ENCODE data around the gene RARRES2. TPM values are rescaled to one million over a fixed set of nuclear protein-coding genes. Genes with fewer than 3 reads are reported as not detected.

RARRES2 gene
- polyA plus RNA-seq, 1 donor, result 39.1 TPM

DNA sequence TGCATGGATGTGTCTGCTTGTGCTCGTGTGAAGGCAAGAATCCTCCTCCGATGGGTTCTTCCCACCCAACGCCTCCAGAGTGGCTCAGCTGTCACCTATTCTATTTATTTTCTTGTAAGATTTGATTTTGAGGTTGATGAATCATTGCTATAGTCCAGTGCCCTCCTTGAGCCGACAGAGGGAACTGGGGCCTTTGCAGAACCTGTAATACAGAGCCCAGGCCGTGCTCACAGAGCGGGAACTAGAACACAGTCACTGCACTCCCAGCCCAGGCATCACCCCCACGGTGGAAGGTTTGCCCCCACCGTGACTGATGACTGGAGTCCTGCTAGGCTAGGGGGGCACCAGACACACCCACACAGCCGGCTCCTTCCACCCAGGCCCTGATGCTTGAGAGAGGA lies 2.0 kb downstream of the RARRES2 start:
- DNase-seq, result no peak

DNA sequence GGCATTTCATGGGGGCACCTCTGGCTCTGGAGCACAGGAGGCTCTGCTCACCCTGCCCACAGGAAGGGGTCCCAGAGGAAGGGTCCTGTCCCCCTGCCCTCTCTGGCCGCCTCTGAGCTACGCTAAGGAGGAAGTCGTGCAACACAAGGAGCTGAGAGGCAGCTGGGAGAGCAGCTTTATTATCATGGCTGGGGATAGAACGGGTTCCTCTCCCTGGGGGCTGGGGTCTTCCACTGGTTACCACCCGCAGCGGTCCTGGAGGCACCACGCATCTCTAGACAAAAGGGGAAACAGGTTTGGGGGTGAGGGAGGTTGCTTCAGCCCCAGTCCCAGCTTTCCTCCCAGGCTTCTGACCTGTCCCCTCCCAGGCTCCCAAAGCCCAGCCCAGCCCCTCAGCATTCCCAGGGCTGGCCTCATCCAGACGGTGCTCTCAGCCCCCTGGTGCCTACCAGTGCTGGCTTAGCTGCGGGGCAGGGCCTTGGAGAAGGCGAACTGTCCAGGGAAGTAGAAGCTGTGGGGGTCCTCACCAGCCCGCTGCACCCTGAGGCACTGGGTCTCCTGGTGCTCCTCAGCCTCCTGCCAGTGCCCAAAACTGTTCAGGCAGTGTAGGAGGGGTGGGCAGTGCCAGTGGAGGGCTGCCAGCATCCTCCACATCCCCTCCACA lies 3.1 kb downstream of the RARRES2 start:
- DNase-seq, result no peak

DNA sequence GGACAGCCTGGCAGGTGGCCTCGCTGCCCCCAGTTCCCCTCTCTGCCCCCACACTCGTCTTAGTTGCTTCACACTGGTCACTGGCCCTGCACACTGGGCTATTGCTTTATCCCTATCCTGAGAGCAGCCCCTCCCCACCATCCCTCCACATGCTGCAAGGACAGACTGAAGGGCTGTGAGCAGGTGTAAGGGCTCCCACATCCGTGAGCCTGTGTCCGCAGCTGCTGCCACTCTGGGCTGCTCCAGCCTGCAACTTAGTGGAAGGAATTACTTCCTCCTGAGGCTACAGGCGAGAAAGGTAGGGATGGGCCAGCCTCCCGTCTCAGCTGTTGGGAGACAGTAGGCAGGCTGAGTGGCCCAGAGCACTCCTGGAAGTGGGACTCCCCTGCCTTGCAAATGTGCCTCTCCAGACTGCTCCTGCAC lies 3.8 kb downstream of the RARRES2 start:
- no peak for DNase-seq

DNA sequence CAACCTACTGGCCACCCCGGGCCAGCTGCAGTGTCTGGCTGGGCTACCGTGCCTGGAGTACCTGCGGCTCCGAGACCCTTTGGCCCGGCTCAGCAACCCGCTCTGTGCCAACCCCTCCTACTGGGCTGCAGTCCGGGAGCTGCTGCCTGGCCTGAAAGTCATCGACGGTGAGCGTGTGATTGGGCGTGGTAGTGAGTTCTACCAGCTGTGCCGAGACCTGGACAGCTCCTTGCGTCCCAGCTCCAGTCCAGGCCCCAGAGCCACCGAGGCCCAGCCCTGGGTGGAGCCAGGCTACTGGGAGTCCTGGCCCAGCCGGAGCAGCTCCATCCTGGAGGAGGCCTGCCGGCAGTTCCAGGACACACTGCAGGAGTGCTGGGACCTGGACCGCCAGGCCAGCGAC lies 4.2 kb downstream of the RARRES2 start:
- DNase-seq, result no peak

DNA sequence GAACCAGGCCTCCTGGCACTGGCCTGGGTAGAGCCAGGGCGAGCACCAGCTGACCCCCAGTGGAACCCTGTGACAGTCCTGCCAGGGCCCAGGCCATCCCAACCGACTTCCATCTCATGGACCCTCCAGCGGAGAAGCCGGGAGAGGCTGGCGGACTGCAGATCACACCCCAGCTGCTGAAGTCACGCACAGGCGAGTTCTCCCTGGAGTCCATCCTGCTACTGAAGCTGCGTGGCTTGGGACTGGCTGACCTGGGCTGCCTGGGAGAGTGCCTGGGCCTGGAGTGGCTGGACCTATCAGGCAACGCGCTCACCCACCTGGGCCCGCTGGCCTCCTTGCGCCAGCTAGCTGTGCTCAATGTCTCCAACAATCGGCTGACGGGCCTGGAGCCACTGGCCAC lies 4.7 kb downstream of the RARRES2 start:
- no peak for DNase-seq

DNA sequence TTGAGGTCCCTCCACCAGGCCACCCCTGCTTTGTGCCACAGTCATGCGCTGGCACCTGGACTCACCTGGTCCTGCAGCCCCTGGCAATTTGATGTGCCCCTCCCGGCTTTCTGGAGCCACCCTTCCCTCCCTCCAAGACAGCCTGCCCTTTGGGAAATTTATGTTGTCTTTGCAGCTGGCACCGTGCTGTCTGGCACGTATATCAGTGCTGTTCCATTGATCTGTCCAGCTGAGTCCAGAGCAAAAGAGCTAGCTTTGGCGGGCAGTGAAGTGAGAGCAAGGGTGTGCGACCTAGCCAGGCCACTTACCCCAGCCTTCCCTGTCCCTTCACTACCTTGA lies 5.7 kb downstream of the RARRES2 start:
- DNase-seq, result no peak

DNA sequence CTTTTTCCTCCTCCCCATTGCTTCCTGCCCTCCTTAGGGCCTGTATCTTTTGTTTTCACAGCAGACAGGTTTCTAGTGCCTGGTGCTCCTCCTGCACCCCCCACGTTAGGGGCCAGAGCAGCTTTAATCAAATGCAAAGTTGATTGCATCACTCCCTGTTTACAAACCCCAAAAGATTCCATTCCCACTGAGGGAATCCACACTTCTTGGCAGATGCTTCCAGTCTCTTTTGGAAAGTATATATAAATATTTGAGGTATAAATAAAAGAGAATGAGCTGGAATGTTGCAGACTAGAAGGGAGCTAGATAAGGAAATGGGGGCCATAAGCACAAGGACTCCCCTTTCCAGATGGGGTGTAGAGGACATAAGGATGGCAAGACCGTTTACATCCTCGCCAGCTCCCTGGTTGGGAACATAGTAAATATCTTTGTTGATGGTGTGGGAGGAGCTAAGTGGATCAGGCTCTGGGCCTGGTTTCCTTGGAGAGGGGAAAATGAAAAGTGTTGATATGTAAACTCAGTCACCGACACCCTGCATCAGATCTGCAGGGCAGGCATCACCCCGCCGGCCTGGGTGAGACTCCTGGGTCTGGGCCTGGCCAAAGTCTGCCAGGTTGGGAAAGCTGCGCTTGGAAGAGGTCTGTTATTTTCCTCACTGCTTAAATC lies 6.2 kb downstream of the RARRES2 start:
- DNase-seq, result no peak

DNA sequence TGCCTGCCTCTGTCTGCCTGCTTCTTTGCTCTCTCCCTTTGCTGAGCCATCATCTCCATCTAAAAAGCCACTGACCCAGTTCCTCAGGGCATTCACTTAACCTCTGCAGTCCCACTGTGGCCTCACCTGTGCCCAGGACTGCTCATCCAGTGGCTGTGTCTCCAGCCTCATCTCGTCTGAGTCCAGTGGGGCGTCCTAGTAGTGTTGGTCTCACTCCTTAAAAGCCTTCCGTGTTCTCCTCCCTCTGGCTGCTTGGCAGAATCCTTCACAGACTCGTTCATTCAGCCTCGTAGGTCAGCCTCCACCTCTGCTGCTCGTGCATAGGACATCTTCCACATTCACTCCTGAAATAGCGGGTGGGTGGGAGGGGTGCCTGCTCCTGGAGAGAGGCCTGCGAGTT lies 7.3 kb downstream of the RARRES2 start:
- no peak for DNase-seq

DNA sequence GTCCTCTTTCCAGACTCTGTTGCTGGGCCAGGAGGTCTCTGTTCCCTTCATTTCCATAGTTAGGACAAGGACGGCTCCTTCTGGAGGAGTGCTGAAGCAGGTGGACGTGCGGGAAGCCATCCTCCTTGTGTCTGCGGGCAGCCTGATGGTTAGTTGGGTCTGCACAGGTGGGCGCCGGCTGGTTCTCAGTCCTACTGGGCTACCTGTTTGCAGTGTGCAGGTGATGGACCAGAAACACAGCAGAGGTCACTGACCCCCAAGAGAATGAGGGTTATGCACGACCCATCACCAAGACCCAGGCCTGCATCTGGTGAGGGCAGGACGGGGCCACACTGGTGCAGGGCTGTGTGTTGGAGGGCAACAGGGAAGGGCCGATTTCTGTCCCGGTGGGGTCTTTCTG lies 7.8 kb downstream of the RARRES2 start:
- DNase-seq, result no peak

DNA sequence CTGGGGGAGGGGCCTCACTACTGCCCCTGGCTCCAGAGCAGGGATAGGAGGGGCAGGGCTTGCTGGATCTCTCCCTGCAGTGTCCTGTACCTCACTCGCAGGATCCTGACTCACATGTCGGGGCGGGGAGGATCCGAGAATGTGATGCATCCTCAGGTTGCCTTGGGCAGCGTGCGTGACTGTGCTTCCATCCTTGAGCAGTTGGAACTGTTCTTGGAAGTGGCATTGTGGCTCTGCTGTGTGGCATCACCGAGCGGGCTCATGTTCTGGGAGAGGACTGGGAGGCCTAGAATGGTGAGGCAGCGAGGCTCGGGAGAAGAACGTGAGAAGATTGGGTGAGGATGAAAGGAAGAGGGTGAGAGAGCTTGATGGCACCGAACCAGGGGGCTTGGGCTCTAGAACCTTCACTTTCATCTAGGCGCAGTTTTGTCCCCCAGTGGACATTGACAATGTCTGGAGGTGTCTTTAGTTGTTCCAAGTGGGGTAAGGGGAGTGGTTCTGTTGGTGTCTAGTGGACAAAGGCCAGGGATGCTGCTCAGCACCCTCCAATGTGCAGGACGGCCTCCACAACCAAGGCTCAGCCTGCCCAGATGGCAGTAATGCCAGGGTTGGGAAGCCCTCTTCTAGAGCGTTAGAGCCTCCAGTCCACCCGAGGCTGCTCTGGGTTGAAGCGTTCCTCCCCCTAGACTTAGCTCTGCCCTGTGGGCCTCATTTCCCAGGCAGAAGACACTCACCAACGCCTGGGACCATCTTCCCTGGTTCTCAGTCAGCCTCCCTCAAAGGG lies 8.4 kb downstream of the RARRES2 start:
- no peak for DNase-seq

DNA sequence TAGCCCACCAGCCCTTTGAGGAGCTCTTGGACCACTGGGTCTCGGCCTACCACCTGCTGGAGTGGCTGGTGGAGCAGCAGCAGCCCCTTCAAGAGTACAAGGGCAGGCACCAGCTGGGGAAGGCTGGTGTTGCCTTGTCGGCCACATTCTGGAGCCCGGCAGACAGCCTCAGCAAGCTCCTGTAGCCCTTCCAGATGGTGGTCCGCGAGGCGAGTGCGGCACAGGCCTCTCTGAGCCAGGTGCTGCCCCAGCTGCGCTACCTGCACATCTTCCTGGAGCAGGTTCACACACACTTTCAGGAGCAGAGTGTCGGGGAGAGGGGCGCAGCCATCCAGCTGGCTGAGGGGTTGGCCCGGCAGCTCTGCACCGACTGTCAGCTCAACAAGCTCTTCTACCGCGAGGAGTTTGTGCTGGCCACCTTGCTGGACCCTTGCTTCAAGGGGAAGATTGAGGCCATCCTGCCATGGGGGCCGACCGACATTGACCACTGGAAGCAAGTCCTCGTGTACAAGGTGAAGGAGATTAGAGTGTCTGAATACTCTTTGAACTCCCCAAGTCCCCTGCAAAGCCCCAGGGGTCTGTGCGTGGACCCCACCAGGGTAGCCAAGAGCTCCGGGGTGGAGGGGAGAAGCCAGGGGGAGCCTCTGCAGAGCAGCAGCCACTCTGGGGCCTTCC lies 11.1 kb downstream of the RARRES2 start:
- DNase-seq, result no peak

DNA sequence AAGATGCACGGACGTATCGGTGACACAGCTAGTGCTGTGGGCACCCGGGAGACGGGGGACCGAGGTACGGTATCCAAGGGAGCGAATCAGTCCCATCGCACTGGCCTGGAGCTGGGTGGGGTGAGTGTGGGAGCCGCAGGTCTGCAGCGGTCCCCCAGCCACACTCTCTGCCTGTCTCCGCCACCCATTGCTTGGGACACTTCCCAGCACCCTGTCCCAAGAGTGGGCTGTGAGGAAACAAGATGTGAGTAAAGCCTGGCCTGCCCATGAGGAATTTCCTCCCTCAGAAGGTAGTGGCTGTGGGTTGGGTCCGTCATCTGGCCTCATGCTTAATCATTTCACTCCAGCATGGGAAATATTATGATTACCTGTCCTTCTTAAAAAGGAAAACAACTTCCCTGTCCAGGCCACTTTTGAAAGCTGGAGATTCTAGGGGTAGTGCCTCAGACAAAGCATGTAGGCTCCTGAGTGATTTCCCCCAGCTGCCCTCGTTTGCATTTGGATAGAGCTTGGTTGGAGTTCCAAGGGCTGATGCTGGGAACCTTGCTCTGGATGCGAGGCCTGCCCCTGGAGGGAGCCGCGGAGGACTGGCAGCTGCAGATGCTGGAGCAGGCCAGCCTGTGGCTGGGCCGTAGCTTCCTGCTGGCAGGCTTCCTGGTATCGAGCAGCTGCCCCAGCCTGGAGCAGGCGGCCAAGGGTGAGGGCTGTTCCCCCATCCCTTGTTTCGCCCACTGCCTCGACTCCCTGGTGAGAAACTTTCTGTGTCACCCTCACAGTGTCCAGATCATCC lies 11.9 kb downstream of the RARRES2 start:
- no peak for DNase-seq

DNA sequence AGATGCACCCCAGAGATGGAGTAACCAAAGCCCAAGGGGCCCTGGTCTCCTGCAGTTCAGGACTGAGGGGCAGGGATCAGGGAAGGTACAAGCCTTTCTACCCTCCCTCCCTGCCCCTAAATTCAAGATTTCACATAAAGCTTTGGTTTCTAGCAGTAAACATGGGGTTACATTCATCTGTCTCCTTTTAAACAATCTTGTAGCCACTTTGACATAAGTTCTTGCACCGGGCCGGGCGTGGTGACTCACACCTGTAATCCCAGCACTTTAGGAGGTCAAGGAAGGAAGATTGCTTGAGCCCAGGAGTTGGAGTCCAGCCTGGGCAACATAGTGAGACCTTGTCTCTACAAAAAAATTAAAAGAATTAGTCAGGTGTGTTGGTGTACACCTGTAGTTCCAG lies 14.1 kb downstream of the RARRES2 start:
- no peak for DNase-seq

DNA sequence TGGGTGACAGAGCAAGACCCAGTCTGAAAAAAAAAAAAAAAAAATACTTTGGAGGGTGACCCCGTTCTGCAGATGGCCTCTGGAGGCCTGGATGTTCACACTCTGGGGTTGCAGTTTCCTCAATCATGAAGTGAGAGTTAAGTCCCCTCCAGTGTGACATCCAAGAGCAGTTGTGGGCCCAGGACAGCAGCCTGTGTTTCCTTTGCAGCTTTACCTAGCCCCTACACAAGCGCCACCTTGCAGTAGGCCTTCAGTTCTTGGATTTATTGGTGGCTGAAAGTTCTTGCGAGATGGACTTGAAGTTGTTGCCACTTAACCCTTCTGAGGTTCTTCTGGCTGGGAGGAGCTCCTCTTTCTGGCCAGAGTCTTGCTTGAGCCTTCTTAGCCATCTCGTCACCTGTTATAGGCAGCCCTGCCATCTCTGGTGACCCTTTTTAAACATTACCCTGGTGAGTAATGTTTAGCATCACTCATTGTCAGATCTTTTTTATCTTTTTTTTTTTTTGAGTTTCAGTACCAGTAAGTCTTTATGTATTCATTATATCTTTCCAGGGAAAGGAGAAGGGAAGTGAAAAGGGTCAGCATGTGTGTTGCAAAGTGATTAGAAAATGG lies 14.7 kb downstream of the RARRES2 start:
- no peak for DNase-seq

DNA sequence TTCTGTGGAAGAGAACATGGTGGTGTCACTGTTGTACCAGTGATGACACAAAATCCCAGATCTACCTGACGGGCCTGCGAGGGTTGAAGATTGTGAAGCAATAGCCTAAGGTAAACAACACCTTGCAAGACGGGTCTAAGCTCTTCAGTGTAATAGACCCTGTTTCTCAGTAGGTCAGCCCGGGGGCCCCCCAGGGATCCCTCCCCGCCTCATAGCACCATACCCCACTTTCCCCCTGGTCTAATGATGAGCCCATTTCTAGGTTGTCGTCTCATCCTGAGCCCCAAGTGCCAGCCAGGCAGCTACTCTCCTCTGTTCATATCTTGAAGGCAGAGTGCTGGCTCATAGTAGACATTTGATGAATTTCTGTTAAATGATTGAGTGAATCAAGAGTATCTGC lies 15.5 kb downstream of the RARRES2 start:
- DNase-seq, result no peak

DNA sequence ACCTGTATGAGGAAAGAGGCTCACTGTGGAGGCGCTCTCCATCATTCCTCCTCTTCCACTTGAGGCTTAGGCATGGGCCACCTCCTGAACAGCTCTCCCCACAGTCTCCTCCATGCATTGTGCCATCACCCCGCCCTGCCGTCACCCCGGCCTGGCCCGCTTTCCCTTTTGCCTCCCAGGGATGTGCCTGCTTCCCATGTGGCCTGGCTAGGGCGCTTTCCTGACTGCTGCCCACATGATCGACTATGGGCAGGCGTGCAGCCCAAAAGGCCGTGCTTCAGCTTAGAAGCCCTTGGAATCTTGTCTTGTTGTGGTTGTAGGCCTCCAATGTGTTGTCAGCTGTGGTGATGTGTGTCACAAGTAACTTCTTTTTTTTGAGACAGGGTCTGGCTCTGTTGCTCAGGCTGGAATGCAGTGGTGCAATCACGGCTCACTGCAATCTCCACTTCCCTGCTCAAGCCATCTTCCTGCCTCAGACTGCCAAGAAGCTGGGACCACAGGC lies 16.3 kb downstream of the RARRES2 start:
- DNase-seq, result no peak

DNA sequence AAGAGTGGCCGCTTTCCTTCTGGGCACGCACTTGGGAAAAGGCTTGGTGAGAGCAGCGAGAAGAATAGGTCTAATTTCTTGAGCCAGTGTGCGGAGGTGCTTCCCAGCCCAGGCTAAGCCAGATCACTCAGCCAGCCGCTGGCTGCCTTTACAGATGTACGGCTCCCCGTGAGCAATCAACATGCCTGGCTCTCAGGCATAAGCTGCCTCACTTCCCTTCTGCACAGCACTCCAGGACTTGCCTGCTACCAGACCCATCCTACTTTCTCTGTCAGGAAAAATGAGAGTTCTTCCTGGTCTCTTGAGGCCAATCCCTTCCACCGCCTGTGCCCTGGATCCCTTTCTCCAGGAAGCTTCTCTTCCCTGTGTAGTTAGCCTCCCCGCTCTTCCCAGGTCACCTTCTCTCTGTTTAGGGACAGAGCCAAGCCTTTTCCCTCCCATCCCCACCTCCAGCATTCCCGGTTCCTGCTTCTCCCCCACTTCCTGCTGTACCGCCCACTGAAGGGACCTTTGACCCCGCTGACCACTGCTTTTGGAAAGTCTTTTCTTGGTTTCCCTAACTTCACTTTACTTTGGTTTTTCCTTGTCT lies 17.0 kb downstream of the RARRES2 start:
- DNase-seq, result no peak

DNA sequence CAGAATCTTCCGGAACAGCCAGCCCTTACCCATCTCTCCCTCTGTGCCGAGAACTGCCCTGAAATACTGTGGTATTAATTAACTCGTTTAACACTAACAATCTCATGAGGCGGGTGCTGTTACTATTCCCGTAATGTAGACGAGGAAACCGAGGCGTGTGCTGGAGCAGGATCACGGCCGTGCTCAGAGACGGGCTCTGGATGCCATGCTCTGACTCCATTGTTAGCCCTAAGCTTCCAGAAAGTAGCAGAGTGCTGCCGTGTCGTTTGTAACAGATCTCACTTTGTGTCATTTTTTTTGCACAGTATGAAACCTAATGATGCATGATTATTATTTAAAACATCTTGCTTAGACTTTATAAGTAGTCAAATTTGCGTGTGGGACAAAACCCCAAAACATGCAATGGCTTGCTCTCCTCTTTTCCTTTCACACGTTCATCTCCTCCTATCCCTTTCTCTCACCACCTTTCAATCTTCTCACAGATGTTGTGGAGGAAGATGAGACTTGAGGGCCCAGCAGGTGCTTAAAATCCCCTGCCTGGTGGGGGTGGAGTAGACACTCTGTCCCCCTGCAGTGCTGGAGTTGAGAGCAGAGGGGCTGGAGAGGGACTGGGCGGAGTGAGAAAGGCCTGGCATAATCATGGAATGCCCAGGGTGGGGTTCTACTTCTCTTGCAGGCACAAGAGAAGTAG lies 17.6 kb downstream of the RARRES2 start:
- no peak for DNase-seq

DNA sequence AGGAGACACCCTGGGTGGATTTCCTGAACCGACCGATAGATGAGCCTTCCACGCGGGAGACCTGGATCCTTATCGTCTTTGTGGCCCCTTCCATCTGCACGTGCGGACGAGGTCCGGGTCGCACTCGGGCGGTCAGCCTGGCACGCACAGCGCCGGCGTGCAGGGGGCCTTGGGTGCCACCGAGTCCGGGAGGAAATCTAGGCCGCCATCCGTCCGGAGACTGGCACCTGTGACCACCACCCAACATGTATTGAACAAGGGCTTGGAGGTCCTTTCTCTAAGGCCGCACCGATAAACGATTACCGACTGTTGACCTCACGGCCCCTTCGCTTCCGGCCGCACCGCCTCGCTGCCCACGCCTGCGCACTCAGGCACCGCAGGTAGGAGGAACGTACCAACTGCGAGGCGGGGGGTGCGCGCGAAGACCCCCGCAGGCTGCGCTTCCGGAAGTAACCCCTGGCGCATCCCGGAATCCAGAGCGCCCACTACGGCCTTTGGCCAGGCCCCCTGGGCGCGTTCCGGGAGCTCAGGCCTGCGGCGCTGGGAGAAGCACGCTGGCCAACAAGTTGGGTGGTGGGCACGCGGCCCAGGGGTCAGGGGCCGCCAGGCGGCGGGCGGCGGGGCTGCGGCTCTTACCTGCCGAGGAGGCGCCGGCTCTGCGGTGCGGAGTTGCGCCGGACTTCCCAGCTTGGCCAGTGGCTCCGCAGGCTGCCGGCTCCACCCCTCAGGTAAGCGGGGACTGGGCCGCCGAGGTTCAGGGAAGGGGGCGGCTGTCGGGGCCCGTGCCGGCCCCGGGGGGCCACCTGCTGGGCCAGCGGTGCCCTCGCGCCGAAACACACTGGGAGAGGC lies 18.4 kb downstream of the RARRES2 start, which contains the start of the genes ACTR3C and LRRC61:
ACTR3C (minus strand) TSS at position 713 of the 849 bp plus-strand sequence. CDS start 28,249 bp downstream, outside the sequence.
LRRC61 (plus strand) TSS at position 523 of the 849 bp plus-strand sequence. CDS start 13,507 bp downstream, outside the sequence.
- DNase-seq, result peak; percentile 74

All from left kidney (tissue), 2 donors.